Colonic mucosa (tissue), 4 donors: ENCODE data around the gene ACER3. TPM values are rescaled to one million over a fixed set of nuclear protein-coding genes. Genes with fewer than 3 reads are reported as not detected.
"Not testable (repeated sequence)": the region's sequence is repeated elsewhere in the genome, so short reads cannot be mapped to it uniquely, and the experiment has no call there.

Source experiments
- DNase-seq: peaks from one replicate; pipeline ENCODE4 v3.0.0-alpha.2; 2020
- H3K27ac ChIP-seq: fragments of 200-600 bp; one replicate; pipeline ENCODE4 v1.8.0; 2021
- H3K27me3 ChIP-seq: fragments of 200-600 bp; one replicate; pipeline ENCODE4 v1.8.0; 2021
- H3K36me3 ChIP-seq: fragments of 200-600 bp; one replicate; pipeline ENCODE4 v1.8.0; 2021
- H3K4me1 ChIP-seq: fragments of 200-600 bp; one replicate; pipeline ENCODE4 v1.8.0; 2021; ENCODE audit warnings: mild to moderate bottlenecking
- H3K4me3 ChIP-seq: fragments of 200-600 bp; one replicate; pipeline ENCODE4 v1.8.0; 2021
- H3K9ac ChIP-seq, 2 donors: one replicate each; pipeline ENCODE4 v1.7.0; 2013; ENCODE audit warnings: control low read depth in 2 of 2, low read depth in 2 of 2, low read length in 2 of 2
- H3K9me3 ChIP-seq: fragments of 200-600 bp; one replicate; pipeline ENCODE4 v1.8.0; 2021
- intact Hi-C: fragments of 100-400 bp; cut with DNase I; formaldehyde crosslinking; loops from one replicate; pipeline ENCODE4 v1.14.1; 2022
- total RNA-seq, 2 donors: library from RNA; stranded (reverse); fragmentation: NEBNext Ultra II Directional in 1 of 2; extraction: Animal tissue kit (Norgen Biotek cat#: 25700) in 1 of 2; gene quantifications; one replicate each; pipeline ENCODE4 v1.2.1, GENCODE V29; 2021
- TF ChIP-seq, protein P1 (sequence below): fragments of 200-600 bp; IDR thresholded peaks from one replicate; pipeline ENCODE4 v1.8.0; 2022; ENCODE audit warnings: antibody characterized with exemption, mild to moderate bottlenecking
- donor health status: healthy.
- donor health status: DM: no; HTN: no; CAD: no.
- donor health status: DM: no; HTN: no; CAD: no.

ACER3 gene
- total RNA-seq, 2 donors from 2014 or later: 25.0 to 36.4 TPM

- intact Hi-C loops: no loop called here
- H3K9ac ChIP-seq: no peak overlapping the region
- TF ChIP-seq, protein P1, sequence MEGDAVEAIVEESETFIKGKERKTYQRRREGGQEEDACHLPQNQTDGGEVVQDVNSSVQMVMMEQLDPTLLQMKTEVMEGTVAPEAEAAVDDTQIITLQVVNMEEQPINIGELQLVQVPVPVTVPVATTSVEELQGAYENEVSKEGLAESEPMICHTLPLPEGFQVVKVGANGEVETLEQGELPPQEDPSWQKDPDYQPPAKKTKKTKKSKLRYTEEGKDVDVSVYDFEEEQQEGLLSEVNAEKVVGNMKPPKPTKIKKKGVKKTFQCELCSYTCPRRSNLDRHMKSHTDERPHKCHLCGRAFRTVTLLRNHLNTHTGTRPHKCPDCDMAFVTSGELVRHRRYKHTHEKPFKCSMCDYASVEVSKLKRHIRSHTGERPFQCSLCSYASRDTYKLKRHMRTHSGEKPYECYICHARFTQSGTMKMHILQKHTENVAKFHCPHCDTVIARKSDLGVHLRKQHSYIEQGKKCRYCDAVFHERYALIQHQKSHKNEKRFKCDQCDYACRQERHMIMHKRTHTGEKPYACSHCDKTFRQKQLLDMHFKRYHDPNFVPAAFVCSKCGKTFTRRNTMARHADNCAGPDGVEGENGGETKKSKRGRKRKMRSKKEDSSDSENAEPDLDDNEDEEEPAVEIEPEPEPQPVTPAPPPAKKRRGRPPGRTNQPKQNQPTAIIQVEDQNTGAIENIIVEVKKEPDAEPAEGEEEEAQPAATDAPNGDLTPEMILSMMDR: no peak
- H3K27ac ChIP-seq: no peak overlapping the region
- no peaks in the 10 kb centered on the region for H3K9me3 ChIP-seq
- no peaks in the 10 kb centered on the region for H3K4me1 ChIP-seq
- no peak for DNase-seq
- no peaks in the 10 kb centered on the region for H3K27me3 ChIP-seq
- H3K4me3 ChIP-seq: no peak overlapping the region
- H3K36me3 ChIP-seq: no peaks in the 10 kb centered on the region
Measured at GRCh38 chr11:76892306-76892705, 31.6 kb downstream of the ACER3 start.

GRCh38 chr11:76897233-76897632, 36.5 kb downstream of the ACER3 start:
- Histone ChIP-seq H3K4me1 (no peaks in the 10 kb centered on the region), H3K9ac (no peak overlapping the region), H3K27ac (no peak overlapping the region), H3K27me3 (no peaks in the 10 kb centered on the region), H3K9me3 (no peaks in the 10 kb centered on the region), H3K36me3 (no peaks in the 10 kb centered on the region), H3K4me3 (no peak overlapping the region)
- no peak for DNase-seq
- intact Hi-C loops: no loop called here
- TF ChIP-seq, protein P1: no peak

DNA sequence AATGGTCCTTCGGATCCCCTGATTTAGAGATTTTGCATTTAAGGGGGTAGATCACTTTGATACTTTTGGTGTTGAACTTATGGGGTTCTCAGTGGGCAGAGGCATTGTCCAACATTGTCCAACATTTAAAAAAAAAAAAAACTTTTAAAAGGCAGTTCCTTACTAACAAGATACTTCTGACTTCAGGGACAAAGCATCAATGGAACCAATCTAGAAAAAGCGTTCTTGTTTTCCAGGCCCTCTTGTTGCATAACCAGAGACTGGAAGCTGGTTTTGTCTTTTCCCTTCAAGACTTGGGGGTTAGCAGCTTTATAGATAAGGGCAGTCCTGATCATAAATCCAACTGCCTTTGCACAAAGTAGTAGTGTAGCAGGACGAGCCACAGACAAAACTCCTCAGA, 40.4 kb downstream of the ACER3 start:
- TF ChIP-seq, protein P1: no peak
- H3K9me3 ChIP-seq: no peaks in the 10 kb centered on the region
- no peak overlapping the region for H3K9ac ChIP-seq
- H3K27ac ChIP-seq: no peak overlapping the region
- no peaks in the 10 kb centered on the region for H3K27me3 ChIP-seq
- no peaks in the 10 kb centered on the region for H3K36me3 ChIP-seq
- H3K4me3 ChIP-seq: no peak overlapping the region
- DNase-seq: no peak
- intact Hi-C loops: no loop called here
- no peaks in the 10 kb centered on the region for H3K4me1 ChIP-seq

DNA sequence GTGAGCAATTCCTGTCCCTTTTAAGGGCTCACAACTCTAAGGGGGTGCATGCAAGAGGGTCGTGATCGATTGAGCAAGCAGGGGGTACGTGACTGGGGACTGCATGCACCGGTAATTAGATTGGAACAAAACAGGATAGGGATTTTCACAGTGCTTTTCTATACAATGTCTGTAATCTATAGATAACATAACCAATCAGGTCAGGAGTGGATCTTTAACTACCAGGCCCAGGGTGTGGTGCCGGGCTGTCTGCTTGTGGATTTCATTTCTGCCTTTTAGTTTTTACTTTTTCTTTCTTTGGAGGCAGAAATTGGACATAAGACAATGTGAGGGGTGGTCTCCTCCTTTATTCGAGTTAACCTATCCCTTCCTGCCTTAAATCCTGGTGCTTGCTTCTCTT, 40.9 kb downstream of the ACER3 start:
- H3K9ac ChIP-seq, H3K9me3 ChIP-seq, DNase-seq, intact Hi-C loops, H3K27me3 ChIP-seq, H3K27ac ChIP-seq, H3K4me3 ChIP-seq, H3K4me1 ChIP-seq, H3K36me3 ChIP-seq: not testable (repeated sequence)

DNA sequence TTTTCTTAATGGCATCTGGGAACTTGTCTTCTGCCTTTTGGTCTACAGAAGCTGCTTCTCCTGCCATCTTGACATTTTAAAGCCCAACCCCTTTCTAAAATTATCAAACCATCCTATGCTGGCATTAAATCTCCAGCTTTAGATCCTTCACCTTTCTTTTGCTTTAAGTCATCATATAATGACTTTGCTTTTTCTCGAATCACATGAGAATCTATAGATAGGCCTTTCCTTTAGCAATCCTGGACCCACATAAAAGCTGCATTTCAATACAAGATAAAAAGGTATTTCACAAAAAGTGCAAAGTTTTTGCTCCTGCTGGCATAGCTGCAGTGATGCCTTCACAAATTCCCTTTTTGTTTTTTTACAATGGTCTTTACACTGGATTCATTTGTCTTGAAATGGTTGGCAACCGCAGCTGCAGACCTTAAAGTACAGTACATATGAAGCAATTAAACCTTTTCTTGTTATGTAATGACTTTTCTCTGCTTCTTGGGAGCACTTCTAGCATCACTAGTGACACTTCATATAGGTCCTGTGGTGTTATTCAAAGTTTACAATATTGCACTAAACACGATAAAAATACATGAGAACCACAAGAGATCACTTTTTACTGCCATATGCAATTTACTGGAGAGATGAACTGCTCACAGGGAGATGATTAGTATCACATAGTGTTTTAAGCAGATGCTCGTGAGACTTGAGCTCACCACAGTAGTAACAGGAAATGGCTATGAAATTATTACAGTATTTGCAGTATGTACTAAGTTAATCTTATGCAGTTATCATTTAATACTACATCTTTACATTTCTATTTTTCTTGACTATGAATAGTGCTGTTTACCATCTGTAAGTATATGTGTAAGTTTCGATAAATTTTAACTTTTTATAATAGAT, 41.6 kb downstream of the ACER3 start:
- Histone ChIP-seq H3K4me1 (no peaks in the 10 kb centered on the region), H3K36me3 (no peaks in the 10 kb centered on the region), H3K9ac (no peak overlapping the region), H3K27me3 (no peaks in the 10 kb centered on the region), H3K4me3 (no peak overlapping the region), H3K9me3 (no peaks in the 10 kb centered on the region), H3K27ac (no peak overlapping the region)
- intact Hi-C loops: no loop called here
- no peak for DNase-seq
- TF ChIP-seq, protein P1: no peak

- H3K9me3 ChIP-seq: no peaks in the 10 kb centered on the region
- H3K27me3 ChIP-seq: no peaks in the 10 kb centered on the region
- H3K4me3 ChIP-seq: no peak overlapping the region
- intact Hi-C loops: no loop called here
- H3K9ac ChIP-seq: no peak overlapping the region
- peak; percentile 27 for DNase-seq
- TF ChIP-seq, protein P1: no peak
- no peaks in the 10 kb centered on the region for H3K4me1 ChIP-seq
- H3K27ac ChIP-seq: no peak overlapping the region
- no peaks in the 10 kb centered on the region for H3K36me3 ChIP-seq
Measured at GRCh38 chr11:76903325-76903724, 42.6 kb downstream of the ACER3 start.
